PC-3 (cell line): Measurements from ENCODE around the gene C17orf58. TPM values are rescaled to one million over a fixed set of nuclear protein-coding genes. Genes with fewer than 3 reads are reported as not detected.

ENCODE experiments used
- ATAC-seq: fragments of 200-7000 bp; cut with Tn5 transposase; 2 replicates; pipeline ENCODE4 v1.9.1; 2020; ENCODE audit warnings: mild to moderate bottlenecking, moderate library complexity
- BruUV-seq: library from RNA; stranded (reverse); fragments of 400-500 nt; replicated peaks from 2 replicates; lab custom pipeline; 2021; lab: Mats Ljungman, UMichigan
- CTCF ChIA-PET: fragments of 300-600 bp; sonication (Branson Sonifier 250); formaldehyde crosslinking; loops from one replicate; lab custom pipeline; 2022; ENCODE audit warnings: antibody characterized with exemption; lab: Charles Lee
- POLR2A ChIA-PET: fragments of 300-600 bp; sonication (Branson Sonifier 250); formaldehyde crosslinking; loops from one replicate; lab custom pipeline; 2022; ENCODE audit warnings: antibody characterized with exemption; ENCODE audit not compliant: unreplicated experiment; lab: Charles Lee
- DNase-seq: peaks from one replicate; pipeline ENCODE4 v3.0.0-alpha.2; 2015
- H2AFZ ChIP-seq: fragments of 300-600 bp; sonication (generic); 2 replicates; pipeline ENCODE4 v1.6.0; 2016; ENCODE audit warnings: antibody characterized with exemption, low read length
- H3F3A ChIP-seq: fragments of 300-600 bp; sonication (generic); one replicate; pipeline ENCODE4 v1.6.0; 2017; ENCODE audit warnings: antibody characterized with exemption, low read length, control low read depth, mild to moderate bottlenecking; ENCODE audit not compliant: unreplicated experiment
- H3K27ac ChIP-seq: fragments of 300-600 bp; sonication (generic); 2 replicates; pipeline ENCODE4 v1.5.1; 2016; ENCODE audit warnings: mild to moderate bottlenecking, low read length
- H3K27me3 ChIP-seq: fragments of 300-600 bp; sonication (generic); 2 replicates; pipeline ENCODE4 v1.6.1; 2016; ENCODE audit warnings: low read length, mixed read lengths
- H3K36me3 ChIP-seq: fragments of 300-600 bp; sonication (generic); 2 replicates; pipeline ENCODE4 v1.6.1; 2016; ENCODE audit warnings: low read depth, mixed run types, low read length, mixed read lengths
- H3K4me1 ChIP-seq: fragments of 300-600 bp; sonication (generic); 2 replicates; pipeline ENCODE4 v1.5.1; 2016; ENCODE audit warnings: low read length; ENCODE audit not compliant: insufficient read depth
- H3K4me2 ChIP-seq: fragments of 300-600 bp; sonication (generic); 2 replicates; pipeline ENCODE4 v1.6.0; 2016; ENCODE audit warnings: low read length
- H3K4me3 ChIP-seq: fragments of 300-600 bp; sonication (generic); 2 replicates; pipeline ENCODE4 v1.5.1; 2016; ENCODE audit warnings: mild to moderate bottlenecking, low read length, mixed read lengths
- H3K79me2 ChIP-seq: fragments of 300-600 bp; sonication (generic); 2 replicates; pipeline ENCODE4 v1.6.1; 2017; ENCODE audit warnings: low read length, mixed read lengths
- H3K9ac ChIP-seq: fragments of 300-600 bp; sonication (generic); 2 replicates; pipeline ENCODE4 v1.6.0; 2016; ENCODE audit warnings: mild to moderate bottlenecking, low read length
- H3K9me2 ChIP-seq: fragments of 300-600 bp; sonication (generic); replicated peaks from 2 replicates; pipeline ENCODE4 v1.6.1; 2016; ENCODE audit warnings: mixed run types, low read length, mixed read lengths
- H3K9me3 ChIP-seq: fragments of 300-600 bp; sonication (generic); 2 replicates; pipeline ENCODE4 v1.6.1; 2016; ENCODE audit warnings: low read length, mixed read lengths
- H4K20me1 ChIP-seq: fragments of 300-600 bp; sonication (generic); 2 replicates; pipeline ENCODE4 v1.6.1; 2016; ENCODE audit warnings: low read length, mixed read lengths
- CTCF ChIP-seq: fragments of 300-600 bp; sonication (generic); conservative IDR thresholded peaks from 2 replicates; pipeline ENCODE4 v1.5.1; 2017; ENCODE audit warnings: antibody characterized with exemption, low read depth, mild to moderate bottlenecking, low read length
- EZH2 ChIP-seq: fragments of 300-600 bp; sonication (generic); IDR thresholded peaks from one replicate; pipeline ENCODE4 v1.6.1; 2017; ENCODE audit warnings: antibody characterized with exemption, mild to moderate bottlenecking, low read length; ENCODE audit not compliant: unreplicated experiment
- EZH2phosphoT487 ChIP-seq: fragments of 300-600 bp; sonication (generic); IDR thresholded peaks from 2 replicates; pipeline ENCODE4 v1.6.1; 2018; ENCODE audit warnings: mild to moderate bottlenecking, antibody characterized with exemption, low read length, borderline replicate concordance
- intact Hi-C: fragments of 100-400 bp; cut with micrococcal nuclease; formaldehyde crosslinking; loops from 2 replicates; pipeline ENCODE4 v1.9.0; 2023
- total RNA-seq: library from RNA; depleted of rRNA; stranded (reverse); fragments of >200 nt; gene quantifications from 2 replicates; pipeline ENCODE4 v1.2.3, GENCODE V29; 2014

The C17orf58 gene
- total RNA-seq, 1 experiment from 2014 or later: 25.3 TPM

GRCh38 chr17:68011199-68011665 is 15.0 kb upstream of the C17orf58 start:
- Histone ChIP-seq H2AFZ (peak overlapping the region; percentile 82), H3K9me3 (no peaks in the 10 kb centered on the region), H3K4me1 (0 out of 2 replicates have a peak, but pooled peaks cover 3% of the 10 kb centered on the region), H3K79me2 (no peaks in the 10 kb centered on the region), H3K9me2 (no peaks in the 10 kb centered on the region), H3K27me3 (no peaks in the 10 kb centered on the region), H3K9ac (no peak overlapping the region), H3K4me2 (peak overlapping the region; percentile 63), H3K36me3 (no peaks in the 10 kb centered on the region), H3F3A (no peaks in the 10 kb centered on the region), H3K27ac (no peak overlapping the region), H3K4me3 (peak overlapping the region; percentile 48; the same call in 1 of the 2 replicates), H4K20me1 (no peaks in the 10 kb centered on the region)
- DNase-seq: peak; percentile 59
- intact Hi-C loops: no loop called here
- ChIA-PET CTCF (interaction anchor here (0.7 to 1.8 kb wide), 2 partner anchors 9 to 215 kb away, joined by 4 to 5 read pairs; no protein-coding TSS in a partner anchor), POLR2A (no interaction called here)
- BruUV-seq: no TSS peak
- TF ChIP-seq EZH2: no peak
- TF ChIP-seq EZH2phosphoT487: no peak
- peak; percentile 91 for TF ChIP-seq CTCF
- peak; percentile 90 for ATAC-seq

- ChIA-PET POLR2A (interaction anchor here (0.5 kb wide), 1 partner anchor 13 kb away, joined by 3 read pairs; no protein-coding TSS in a partner anchor), CTCF (no interaction called here)
- H3K4me1 ChIP-seq: 0 out of 2 replicates have a peak, but pooled peaks cover 3% of the 10 kb centered on the region
- no TSS peak for BruUV-seq
- no peak overlapping the region for H3K4me3 ChIP-seq
- no peaks in the 10 kb centered on the region for H3F3A ChIP-seq
- H3K9me2 ChIP-seq: no peaks in the 10 kb centered on the region
- no peak overlapping the region for H3K9ac ChIP-seq
- H4K20me1 ChIP-seq: no peaks in the 10 kb centered on the region
- H3K36me3 ChIP-seq: no peaks in the 10 kb centered on the region
- H3K27me3 ChIP-seq: no peaks in the 10 kb centered on the region
- no peak overlapping the region for H2AFZ ChIP-seq
- H3K9me3 ChIP-seq: no peaks in the 10 kb centered on the region
- H3K27ac ChIP-seq: no peak overlapping the region
- ATAC-seq: no peak
- no peaks in the 10 kb centered on the region for H3K79me2 ChIP-seq
- no peak for DNase-seq
- H3K4me2 ChIP-seq: no peak overlapping the region
- intact Hi-C loops: no loop called here
- no peak for TF ChIP-seq EZH2phosphoT487
- no peak for TF ChIP-seq CTCF
These were observed 10.5 kb upstream of the C17orf58 start for GRCh38 chr17:68006797-68007196.

- Histone ChIP-seq H3K79me2 (no peaks in the 10 kb centered on the region), H3K27ac (no peak overlapping the region), H3K4me1 (peaks cover 5% of the 10 kb centered on the region; the same call in 1 of the 2 replicates), H3K27me3 (no peaks in the 10 kb centered on the region), H3K9me3 (no peaks in the 10 kb centered on the region), H3K9ac (no peak overlapping the region), H2AFZ (no peak overlapping the region), H3K4me3 (no peak overlapping the region), H3K4me2 (no peak overlapping the region), H3F3A (no peaks in the 10 kb centered on the region), H3K36me3 (no peaks in the 10 kb centered on the region), H3K9me2 (no peaks in the 10 kb centered on the region), H4K20me1 (no peaks in the 10 kb centered on the region)
- DNase-seq (no peak), ATAC-seq (no peak)
- ChIA-PET POLR2A (interaction anchor here (0.7 kb wide), 1 partner anchor 8 kb away, joined by 8 read pairs; no protein-coding TSS in a partner anchor), CTCF (no interaction called here)
- no TSS peak for BruUV-seq
- TF ChIP-seq EZH2 (no peak), CTCF (no peak), EZH2phosphoT487 (no peak)
- intact Hi-C loops: no loop called here
These were observed 7.9 kb upstream of the C17orf58 start for GRCh38 chr17:68004201-68004600.
